HepG2 (cell line): ENCODE measurements around the gene GALK2.

ENCODE experiments used
- CEBPB ChIP-seq: IDR thresholded peaks from 2 replicates; pipeline ENCODE4 v1.6.1; 2011; ENCODE audit warnings: low read depth, low read length, improper control_type of control experiment, borderline replicate concordance
- MXD4 ChIP-seq: IDR thresholded peaks from 2 replicates; pipeline ENCODE4 v1.6.1; 2016; ENCODE audit warnings: mild to moderate bottlenecking, missing biosample characterization, missing genetic modification reagents
- MYNN ChIP-seq: sonication (generic); formaldehyde crosslinking; IDR thresholded peaks from 2 replicates; pipeline ENCODE4 v1.4.0; 2020; ENCODE audit warnings: mild to moderate bottlenecking, low read depth, missing genetic modification reagents
- PHF8 ChIP-seq: sonication (generic); formaldehyde crosslinking; IDR thresholded peaks from 2 replicates; pipeline ENCODE4 v1.5.0; 2020; ENCODE audit warnings: missing genetic modification reagents
- RFX1 ChIP-seq: fragments of 450-650 bp; IDR thresholded peaks from 2 replicates; pipeline ENCODE4 v1.6.1; 2017
- ZBTB33 ChIP-seq: sonication (generic); formaldehyde crosslinking; IDR thresholded peaks from 2 replicates; pipeline ENCODE4 v1.4.0; 2020; ENCODE audit warnings: missing genetic modification reagents
- TF ChIP-seq, protein P1 (sequence below): sonication (generic); formaldehyde crosslinking; IDR thresholded peaks from 2 replicates; pipeline ENCODE4 v1.5.0; 2020; ENCODE audit warnings: mild to moderate bottlenecking, missing genetic modification reagents, moderate library complexity

- TF ChIP-seq, protein P1, sequence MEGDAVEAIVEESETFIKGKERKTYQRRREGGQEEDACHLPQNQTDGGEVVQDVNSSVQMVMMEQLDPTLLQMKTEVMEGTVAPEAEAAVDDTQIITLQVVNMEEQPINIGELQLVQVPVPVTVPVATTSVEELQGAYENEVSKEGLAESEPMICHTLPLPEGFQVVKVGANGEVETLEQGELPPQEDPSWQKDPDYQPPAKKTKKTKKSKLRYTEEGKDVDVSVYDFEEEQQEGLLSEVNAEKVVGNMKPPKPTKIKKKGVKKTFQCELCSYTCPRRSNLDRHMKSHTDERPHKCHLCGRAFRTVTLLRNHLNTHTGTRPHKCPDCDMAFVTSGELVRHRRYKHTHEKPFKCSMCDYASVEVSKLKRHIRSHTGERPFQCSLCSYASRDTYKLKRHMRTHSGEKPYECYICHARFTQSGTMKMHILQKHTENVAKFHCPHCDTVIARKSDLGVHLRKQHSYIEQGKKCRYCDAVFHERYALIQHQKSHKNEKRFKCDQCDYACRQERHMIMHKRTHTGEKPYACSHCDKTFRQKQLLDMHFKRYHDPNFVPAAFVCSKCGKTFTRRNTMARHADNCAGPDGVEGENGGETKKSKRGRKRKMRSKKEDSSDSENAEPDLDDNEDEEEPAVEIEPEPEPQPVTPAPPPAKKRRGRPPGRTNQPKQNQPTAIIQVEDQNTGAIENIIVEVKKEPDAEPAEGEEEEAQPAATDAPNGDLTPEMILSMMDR (CRISPR knock-in tag): no peak
- TF ChIP-seq CEBPB: no peak
- TF ChIP-seq ZBTB33 (CRISPR knock-in tag): no peak
- no peak for TF ChIP-seq MXD4 (CRISPR knock-in tag)
- no peak for TF ChIP-seq PHF8 (CRISPR knock-in tag)
- TF ChIP-seq RFX1: no peak
- no peak for TF ChIP-seq MYNN
These were observed 21.3 kb upstream of the GALK2 start for GRCh38 chr15:49148727-49149126.
